Measurements from ENCODE around the gene NUB1. TPM values are rescaled to one million over a fixed set of nuclear protein-coding genes. Genes with fewer than 3 reads are reported as not detected.

NUB1 gene
- total RNA-seq, 2 donors from 2014 or later = 79.0 to 84.1 TPM

Other genes with a start within 250 kb of the NUB1 start
- gene GBX1, start 174.1 kb upstream of the NUB1 start, total RNA-seq = not detected
- gene ASB10, start 154.6 kb upstream of the NUB1 start, total RNA-seq = not detected
- 1 to 10 TPM; 3.4 to 4.4 TPM for gene H2BK1, start 131.3 kb upstream of the NUB1 start, total RNA-seq
- 10 to 100 TPM; 29.7 to 31.9 TPM for gene ABCF2, start 114.6 kb upstream of the NUB1 start, total RNA-seq
- 10 to 100 TPM; 30.3 to 42.1 TPM for gene CHPF2, start 109.3 kb upstream of the NUB1 start, total RNA-seq
- 1 to 10 TPM; 6.5 to 8.2 TPM for gene SMARCD3, start 93.1 kb upstream of the NUB1 start, total RNA-seq
- 1 to 10 TPM in 1 of 2 donors, under 1 TPM in 1; 0.53 to 1.0 TPM for gene WDR86, start 68.2 kb downstream of the NUB1 start, total RNA-seq
- gene CRYGN, start 98.3 kb downstream of the NUB1 start, total RNA-seq = under 1 TPM; 0.35 to 0.53 TPM
- 10 to 100 TPM; 39.3 to 47.3 TPM for gene RHEB, start 178.1 kb downstream of the NUB1 start, total RNA-seq

All from activated T-cell treated with anti-CD3 and anti-CD28 coated beads, Interleukin-2, amount 50 U/mL, for 72 hours (primary cell).